A549 (cell line): ENCODE results near the gene VEGFC.

Experiments used
- CEBPB ChIP-seq, 2 experiments: fragments of >200 bp in 1 of 2; sonication (Bioruptor Twin) in 1 of 2; formaldehyde crosslinking in 1 of 2; IDR thresholded peaks; 2 replicates each; pipeline ENCODE4 v1.6.1; 2012 to 2016
- CTCF ChIP-seq: fragments of >200 bp; sonication (Bioruptor Twin); formaldehyde crosslinking; IDR thresholded peaks from 3 replicates; pipeline ENCODE4 v1.5.1; 2016
- EP300 ChIP-seq, 2 experiments: fragments of >200 bp; sonication (Bioruptor Twin); formaldehyde crosslinking; IDR thresholded peaks; 2 replicates in 1 of 2; 3 replicates in 1 of 2; pipeline ENCODE4 v1.6.1; 2016 to 2017
- HOXA7 ChIP-seq: fragments of 250-450 bp; sonication (Bioruptor Pico); IDR thresholded peaks from 2 replicates; pipeline ENCODE4 v1.5.0; 2020; ENCODE audit warnings: mild to moderate bottlenecking, moderate library complexity
- MAFK ChIP-seq: fragments of 450-650 bp; IDR thresholded peaks from 2 replicates; pipeline ENCODE4 v1.6.1; 2014; ENCODE audit not compliant: partially characterized antibody
- NFE2L2 ChIP-seq: fragments of 150-350 bp; conservative IDR thresholded peaks from 2 replicates; pipeline ENCODE4 v1.6.1; 2014; ENCODE audit warnings: low read length
- NR3C1 ChIP-seq: fragments of >200 bp; sonication (Bioruptor Twin); formaldehyde crosslinking; IDR thresholded peaks from 3 replicates; pipeline ENCODE4 v1.6.1; 2017
- PHF8 ChIP-seq: fragments of 200-600 bp; sonication (generic); IDR thresholded peaks from 2 replicates; pipeline ENCODE4 v1.6.1; 2016; ENCODE audit warnings: low read depth, mild to moderate bottlenecking, antibody characterized with exemption, moderate library complexity, borderline replicate concordance
- POLR2A ChIP-seq: IDR thresholded peaks from 2 replicates; pipeline ENCODE4 v1.6.1; 2012; ENCODE audit warnings: mild to moderate bottlenecking, low read length
- RAD21 ChIP-seq, 2 experiments: fragments of >200 bp in 1 of 2; sonication (Bioruptor Twin) in 1 of 2; formaldehyde crosslinking in 1 of 2; IDR thresholded peaks in 1 of 2; conservative IDR thresholded peaks in 1 of 2; 2 replicates in 1 of 2; 3 replicates in 1 of 2; pipeline ENCODE4 v1.6.1; 2012 to 2018; ENCODE audit warnings: inconsistent platforms in 1 of 2
- USF2 ChIP-seq: fragments of 450-650 bp; IDR thresholded peaks from 2 replicates; pipeline ENCODE4 v1.6.1; 2014; ENCODE audit warnings: antibody characterized with exemption
- ZFP36 ChIP-seq: fragments of 450-650 bp; IDR thresholded peaks from 2 replicates; pipeline ENCODE4 v1.6.1; 2014; ENCODE audit warnings: borderline replicate concordance; ENCODE audit not compliant: partially characterized antibody
- TF ChIP-seq, protein P1 (sequence below): IDR thresholded peaks from 2 replicates; pipeline ENCODE4 v1.6.1; 2012
- TF ChIP-seq, protein P2 (sequence below): IDR thresholded peaks from 2 replicates; pipeline ENCODE4 v1.6.1; 2012

GRCh38 chr4:176742211-176742610 is 50.5 kb downstream of the VEGFC start:
- TF ChIP-seq EP300 (IDR thresholded peaks at IDR 0.05), result no peak
- TF ChIP-seq CTCF, result no peak
- TF ChIP-seq PHF8, result no peak
- TF ChIP-seq, protein P1, sequence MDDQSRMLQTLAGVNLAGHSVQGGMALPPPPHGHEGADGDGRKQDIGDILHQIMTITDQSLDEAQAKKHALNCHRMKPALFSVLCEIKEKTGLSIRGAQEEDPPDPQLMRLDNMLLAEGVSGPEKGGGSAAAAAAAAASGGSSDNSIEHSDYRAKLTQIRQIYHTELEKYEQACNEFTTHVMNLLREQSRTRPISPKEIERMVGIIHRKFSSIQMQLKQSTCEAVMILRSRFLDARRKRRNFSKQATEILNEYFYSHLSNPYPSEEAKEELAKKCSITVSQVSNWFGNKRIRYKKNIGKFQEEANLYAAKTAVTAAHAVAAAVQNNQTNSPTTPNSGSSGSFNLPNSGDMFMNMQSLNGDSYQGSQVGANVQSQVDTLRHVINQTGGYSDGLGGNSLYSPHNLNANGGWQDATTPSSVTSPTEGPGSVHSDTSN, result no peak
- no peak for TF ChIP-seq USF2
- no peak for TF ChIP-seq NFE2L2
- no peak for TF ChIP-seq POLR2A
- no peak for TF ChIP-seq MAFK
- TF ChIP-seq ZFP36, result no peak
- no peak for TF ChIP-seq CEBPB (IDR thresholded peaks at IDR 0.05)
- no peak for TF ChIP-seq RAD21 (conservative IDR thresholded peaks at IDR 0.05 in 1 of 2, IDR thresholded peaks at IDR 0.05 in 1 of 2)
- TF ChIP-seq HOXA7 (CRISPR knock-in tag), result no peak
- TF ChIP-seq NR3C1, result no peak
- TF ChIP-seq, protein P2, sequence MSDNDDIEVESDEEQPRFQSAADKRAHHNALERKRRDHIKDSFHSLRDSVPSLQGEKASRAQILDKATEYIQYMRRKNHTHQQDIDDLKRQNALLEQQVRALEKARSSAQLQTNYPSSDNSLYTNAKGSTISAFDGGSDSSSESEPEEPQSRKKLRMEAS, result no peak
